ENCODE results near the gene COG4.
A peak's percentile ranks its signal among the peaks of the same experiment; 100 is the strongest.

COG4 gene

DNA sequence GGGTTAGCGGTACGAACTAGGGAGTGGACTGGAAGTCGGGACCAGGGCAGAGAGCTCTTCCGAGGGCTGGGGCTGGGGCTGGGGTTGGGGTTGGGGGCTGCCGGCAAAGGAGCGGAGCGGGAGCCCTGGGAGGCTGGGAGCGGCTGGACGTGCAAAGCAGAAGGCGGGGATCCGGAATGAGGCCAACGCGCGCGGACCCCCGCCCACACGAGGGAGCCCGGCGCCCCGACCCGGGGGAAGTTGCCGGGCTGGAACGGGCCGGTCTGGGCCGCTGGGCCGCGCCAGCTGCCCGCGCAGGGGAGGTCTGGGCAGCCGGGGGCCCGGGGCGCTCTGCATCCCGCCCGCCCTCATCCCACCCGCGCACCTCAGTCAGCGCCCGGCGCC lies 84.8 kb downstream of the COG4 start:
- TF ChIP-seq, protein P1, sequence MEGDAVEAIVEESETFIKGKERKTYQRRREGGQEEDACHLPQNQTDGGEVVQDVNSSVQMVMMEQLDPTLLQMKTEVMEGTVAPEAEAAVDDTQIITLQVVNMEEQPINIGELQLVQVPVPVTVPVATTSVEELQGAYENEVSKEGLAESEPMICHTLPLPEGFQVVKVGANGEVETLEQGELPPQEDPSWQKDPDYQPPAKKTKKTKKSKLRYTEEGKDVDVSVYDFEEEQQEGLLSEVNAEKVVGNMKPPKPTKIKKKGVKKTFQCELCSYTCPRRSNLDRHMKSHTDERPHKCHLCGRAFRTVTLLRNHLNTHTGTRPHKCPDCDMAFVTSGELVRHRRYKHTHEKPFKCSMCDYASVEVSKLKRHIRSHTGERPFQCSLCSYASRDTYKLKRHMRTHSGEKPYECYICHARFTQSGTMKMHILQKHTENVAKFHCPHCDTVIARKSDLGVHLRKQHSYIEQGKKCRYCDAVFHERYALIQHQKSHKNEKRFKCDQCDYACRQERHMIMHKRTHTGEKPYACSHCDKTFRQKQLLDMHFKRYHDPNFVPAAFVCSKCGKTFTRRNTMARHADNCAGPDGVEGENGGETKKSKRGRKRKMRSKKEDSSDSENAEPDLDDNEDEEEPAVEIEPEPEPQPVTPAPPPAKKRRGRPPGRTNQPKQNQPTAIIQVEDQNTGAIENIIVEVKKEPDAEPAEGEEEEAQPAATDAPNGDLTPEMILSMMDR (IDR thresholded peaks at IDR 0.05), result no peak
- peak overlapping the region; percentile 96 for H3K4me3 ChIP-seq
- H3K27ac ChIP-seq, result peak overlapping the region; percentile 53 to 94
- no peak for DNase-seq (ENCODE audit: low spot score)

DNA sequence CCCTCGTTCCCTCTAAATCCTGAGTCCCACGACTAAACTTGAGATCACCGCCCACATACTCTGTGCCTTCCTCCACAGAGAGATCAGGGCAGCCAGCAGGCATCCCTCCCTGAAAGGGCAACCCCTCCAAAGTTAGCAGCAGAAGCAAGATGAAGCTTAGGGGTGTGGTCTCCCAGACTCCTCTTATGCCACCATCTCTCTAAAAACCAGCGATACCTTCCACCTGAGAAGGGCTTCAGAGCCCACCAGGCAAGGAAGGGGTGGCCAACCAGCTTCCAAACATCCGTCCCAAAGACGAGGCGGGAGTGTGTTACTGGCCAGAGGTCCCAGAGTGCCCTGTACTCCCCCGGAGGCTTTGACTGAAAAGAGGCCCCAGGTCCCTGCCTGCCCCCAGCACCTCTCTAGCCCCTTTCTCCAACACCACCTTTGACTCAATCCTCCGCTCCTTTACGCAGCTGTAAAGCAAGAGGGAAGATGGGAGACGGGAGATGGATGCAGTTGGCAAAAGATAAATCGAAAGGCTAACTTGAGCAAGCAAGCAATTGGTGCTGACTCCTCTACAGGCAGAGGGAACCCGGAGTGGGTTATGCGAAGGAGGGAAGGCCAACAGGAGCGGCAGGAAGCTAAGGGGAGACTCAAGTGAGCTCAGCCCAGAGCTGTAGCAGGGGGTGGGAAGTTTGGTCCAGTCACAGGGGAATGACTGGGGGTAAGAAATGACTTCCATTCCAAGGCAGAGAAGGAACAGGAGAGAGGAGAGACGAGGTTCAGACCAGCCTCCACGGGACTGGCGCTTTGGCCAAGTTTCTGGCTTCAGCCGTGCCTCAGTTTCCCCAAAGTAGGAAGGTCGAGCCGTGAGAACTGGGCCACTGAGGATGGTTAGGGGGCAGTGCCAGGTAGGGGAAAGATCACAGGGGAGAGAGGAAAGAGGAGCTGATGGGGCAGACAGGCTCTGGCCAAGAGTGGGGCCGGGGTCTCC lies 85.5 kb downstream of the COG4 start:
- no peak for DNase-seq (ENCODE audit: low spot score)
- TF ChIP-seq, protein P1 (IDR thresholded peaks at IDR 0.05), result no peak
- peak overlapping the region; percentile 96 for H3K4me3 ChIP-seq
- peak overlapping the region; percentile 53 to 94 for H3K27ac ChIP-seq

DNA sequence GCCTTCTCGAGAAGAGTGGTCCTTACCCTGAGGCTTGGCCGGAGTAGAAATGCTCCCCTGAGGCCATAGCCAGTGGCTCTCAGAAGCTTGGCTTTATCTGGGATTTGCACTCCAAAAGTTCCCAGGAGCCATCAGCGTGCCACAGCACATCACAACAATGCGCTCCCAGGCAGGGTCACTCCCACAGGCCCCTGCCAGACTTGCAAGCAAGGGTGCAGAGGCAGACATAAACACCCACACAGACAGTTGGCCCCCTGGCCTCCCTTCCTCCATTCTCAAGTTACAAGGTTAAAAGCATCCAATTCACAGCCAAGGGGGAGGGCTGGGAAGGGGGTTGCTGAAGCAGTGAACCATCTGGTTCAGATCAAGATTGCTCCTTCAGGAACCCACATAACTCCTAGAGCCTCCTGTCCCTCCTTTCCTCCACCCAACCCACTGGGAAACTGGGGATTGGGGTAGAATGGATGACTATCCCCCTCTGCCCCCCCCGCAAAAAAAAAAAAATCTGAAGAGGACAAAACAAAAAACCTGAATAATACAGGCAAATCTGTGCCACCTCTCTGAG lies 86.3 kb downstream of the COG4 start:
- DNase-seq (ENCODE audit: low spot score), result no peak
- TF ChIP-seq, protein P1 (IDR thresholded peaks at IDR 0.05), result no peak
- peak overlapping the region in 1 of 2 donors; percentile 94 for H3K27ac ChIP-seq
- H3K4me3 ChIP-seq, result peak overlapping the region; percentile 96

DNA sequence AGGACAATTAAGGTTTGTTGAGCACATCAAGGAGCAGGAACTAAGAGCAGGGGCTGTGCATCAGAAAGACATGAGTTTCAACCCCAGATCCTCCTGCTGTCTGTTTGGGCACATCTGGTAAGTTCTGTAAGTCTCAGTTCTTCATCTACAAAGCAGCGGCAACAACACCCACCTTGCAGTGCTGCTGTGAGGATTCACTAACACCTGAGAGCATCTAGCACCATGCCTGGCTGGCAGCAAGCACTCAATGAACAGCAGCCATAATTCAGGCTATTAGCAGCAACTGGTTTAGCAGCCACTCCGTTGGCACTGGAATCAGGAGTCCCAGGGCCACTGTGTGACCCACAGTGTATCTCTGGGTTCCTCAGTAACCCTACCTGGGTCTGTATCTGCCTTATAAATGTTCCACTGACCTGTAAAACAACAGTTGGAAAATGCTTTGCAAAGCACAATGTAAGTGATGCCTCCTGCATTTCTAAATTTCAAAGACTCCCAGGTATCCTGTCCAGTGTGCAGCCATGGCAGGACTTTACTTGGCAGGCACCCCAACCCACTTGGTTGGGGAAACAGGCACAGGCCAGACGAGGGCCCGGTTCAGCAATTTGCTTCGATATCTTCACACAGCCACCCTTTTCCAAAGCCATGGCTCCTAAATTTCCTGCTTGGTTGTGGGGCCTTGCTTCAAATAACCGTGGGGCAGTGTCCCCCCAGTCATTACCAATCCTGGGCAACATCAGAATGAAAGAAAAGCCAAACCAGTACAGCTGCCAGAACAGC lies 88.7 kb downstream of the COG4 start:
- Histone ChIP-seq H3K27ac (peak overlapping the region in 1 of 2 donors; percentile 22), H3K4me3 (no peak overlapping the region)
- TF ChIP-seq, protein P1 (IDR thresholded peaks at IDR 0.05), result no peak
- DNase-seq (ENCODE audit: low spot score), result no peak

DNA sequence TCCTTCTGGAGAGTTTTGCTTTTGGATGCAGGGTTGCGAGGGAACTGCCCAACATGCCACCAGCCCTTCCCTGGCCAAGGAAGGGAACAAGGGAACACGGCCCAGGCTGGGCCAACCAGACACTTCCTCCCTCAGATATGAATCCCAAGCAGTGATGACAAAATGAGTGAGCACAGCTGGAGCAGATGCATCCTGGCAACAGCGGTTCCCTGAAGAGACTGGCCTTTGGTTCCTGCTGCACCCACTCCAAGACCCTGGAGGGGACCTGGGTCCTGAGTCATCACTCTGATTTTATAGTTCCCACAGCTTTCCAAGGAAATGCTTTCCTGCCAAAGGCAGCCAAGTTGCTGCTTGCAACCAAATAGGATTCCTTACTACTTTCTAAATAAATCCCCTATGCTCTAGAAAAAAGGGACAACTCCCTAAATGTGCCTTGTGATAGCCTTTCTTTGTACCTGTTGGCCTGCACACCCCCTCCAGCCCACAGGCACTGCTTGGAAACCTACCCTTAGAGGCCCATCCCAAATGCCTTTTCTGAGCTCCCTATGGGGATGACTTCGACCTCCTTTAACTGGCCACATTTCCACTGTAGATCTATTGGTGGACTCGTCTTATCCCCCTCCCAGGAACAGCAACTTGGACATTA lies 89.8 kb downstream of the COG4 start:
- Histone ChIP-seq H3K4me3 (peak overlapping the region; percentile 47), H3K27ac (peak overlapping the region; percentile 15 to 84)
- DNase-seq (ENCODE audit: low spot score), result peak; percentile 83
- TF ChIP-seq, protein P1 (IDR thresholded peaks at IDR 0.05), result no peak

DNA sequence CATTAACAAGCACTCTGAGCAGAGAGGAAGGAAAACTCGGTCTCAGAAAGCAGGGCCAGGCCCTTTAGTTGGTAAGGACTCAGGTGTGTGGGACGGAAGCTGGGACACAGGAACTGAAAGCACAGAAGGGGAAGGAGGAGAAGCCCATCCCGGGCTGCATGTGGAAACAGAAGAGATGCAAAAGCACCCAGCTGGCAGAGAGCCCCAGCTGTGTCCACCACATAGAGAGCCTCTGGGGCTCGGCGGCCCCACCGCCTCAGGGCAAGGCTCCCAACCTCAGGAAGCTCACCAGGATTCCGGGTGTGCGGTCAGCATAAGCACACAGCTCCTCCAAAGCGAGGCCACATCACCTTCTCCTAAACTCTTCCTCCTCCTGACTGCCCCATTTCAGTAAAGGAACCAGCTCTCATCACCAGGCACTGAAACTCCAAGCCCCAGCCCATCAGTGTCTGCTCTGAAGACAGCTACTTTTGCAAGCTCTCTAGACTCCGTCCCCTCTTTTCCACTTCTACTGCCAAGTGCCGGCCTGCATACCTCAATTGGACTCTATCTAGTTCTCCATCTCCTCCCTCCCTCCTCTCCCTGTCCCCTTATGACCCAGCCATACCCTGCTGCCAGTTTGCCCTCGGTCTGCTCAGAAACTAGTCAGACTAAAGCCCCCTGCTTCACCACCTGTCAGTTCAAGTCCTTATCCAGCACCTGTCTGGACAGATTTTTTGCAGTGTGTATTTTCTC lies 90.5 kb downstream of the COG4 start:
- Histone ChIP-seq H3K4me3 (peak overlapping the region; percentile 47), H3K27ac (peak overlapping the region; percentile 15 to 84)
- no peak for DNase-seq (ENCODE audit: low spot score)
- TF ChIP-seq, protein P1 (IDR thresholded peaks at IDR 0.05), result no peak

Measured in coronary artery (tissue), 2 donors.